ENCODE results near the gene DGKZ. TPM values are rescaled to one million over a fixed set of nuclear protein-coding genes. Genes with fewer than 3 reads are reported as not detected.

The DGKZ gene
- total RNA-seq, 1 experiment from 2014 or later, result 57.9 TPM

- Mint-ChIP-seq H3K27ac (ENCODE audit: low read depth, unreplicated experiment) (peak overlapping the region; percentile 49), H3K4me1 (ENCODE audit: insufficient read depth, unreplicated experiment) (peaks cover 10% of the 10 kb centered on the region), H3K4me3 (ENCODE audit: unreplicated experiment) (no peak overlapping the region), H3K27me3 (ENCODE audit: insufficient read depth, unreplicated experiment) (peaks cover 39% of the 10 kb centered on the region), H3K9me3 (ENCODE audit: unreplicated experiment) (no peaks in the 10 kb centered on the region), H3K36me3 (ENCODE audit: insufficient read depth, unreplicated experiment) (peaks cover 4% of the 10 kb centered on the region)
- intact Hi-C loops (cut with micrococcal nuclease), result no loop called here
- DNase-seq (ENCODE audit: unreplicated experiment), result no peak
- POLR2A ChIA-PET, result no interaction called here
- CTCF ChIA-PET, result no interaction called here
- no TSS peak for BruUV-seq (replicated peaks)
- no peak for TF ChIP-seq CTCF (IDR thresholded peaks at IDR 0.05; ENCODE audit: unreplicated experiment)
These were observed 20.3 kb upstream of the DGKZ start for GRCh38 chr11:46326813-46327416.

DNA sequence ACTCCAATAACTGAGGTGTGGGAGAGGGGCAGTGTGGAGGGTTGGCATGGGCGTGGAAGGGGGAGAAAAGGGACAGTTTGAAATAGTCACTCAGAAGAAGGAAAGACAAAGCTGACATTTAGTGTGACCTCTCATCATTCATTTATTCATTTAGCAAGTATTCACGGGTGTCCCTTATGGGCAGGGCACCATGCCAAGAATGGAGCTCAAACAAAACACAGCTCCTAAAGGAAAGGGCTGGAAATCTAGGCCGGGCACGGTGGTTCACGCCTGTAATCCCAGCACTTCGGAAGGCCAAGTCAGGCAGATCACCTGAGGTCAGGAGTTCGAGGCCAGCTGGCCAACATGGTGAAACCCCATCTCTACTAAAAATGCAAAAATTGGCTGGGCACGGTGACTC lies 19.4 kb upstream of the DGKZ start:
- BruUV-seq (replicated peaks), result no TSS peak
- CTCF ChIA-PET, result interaction anchor here (0.6 to 0.9 kb wide), 2 partner anchors 19 to 347 kb away, joined by 3 to 4 read pairs; no protein-coding TSS in a partner anchor
- intact Hi-C loops (cut with micrococcal nuclease), result no loop called here
- Mint-ChIP-seq H3K27ac (ENCODE audit: low read depth, unreplicated experiment) (no peak overlapping the region), H3K36me3 (ENCODE audit: insufficient read depth, unreplicated experiment) (peaks cover 4% of the 10 kb centered on the region), H3K4me1 (ENCODE audit: insufficient read depth, unreplicated experiment) (peaks cover 6% of the 10 kb centered on the region), H3K9me3 (ENCODE audit: unreplicated experiment) (no peaks in the 10 kb centered on the region), H3K4me3 (ENCODE audit: unreplicated experiment) (no peak overlapping the region), H3K27me3 (ENCODE audit: insufficient read depth, unreplicated experiment) (peaks cover 43% of the 10 kb centered on the region)
- peak; percentile 47 for DNase-seq (ENCODE audit: unreplicated experiment)
- POLR2A ChIA-PET, result no interaction called here
- no peak for TF ChIP-seq CTCF (IDR thresholded peaks at IDR 0.05; ENCODE audit: unreplicated experiment)

DNA sequence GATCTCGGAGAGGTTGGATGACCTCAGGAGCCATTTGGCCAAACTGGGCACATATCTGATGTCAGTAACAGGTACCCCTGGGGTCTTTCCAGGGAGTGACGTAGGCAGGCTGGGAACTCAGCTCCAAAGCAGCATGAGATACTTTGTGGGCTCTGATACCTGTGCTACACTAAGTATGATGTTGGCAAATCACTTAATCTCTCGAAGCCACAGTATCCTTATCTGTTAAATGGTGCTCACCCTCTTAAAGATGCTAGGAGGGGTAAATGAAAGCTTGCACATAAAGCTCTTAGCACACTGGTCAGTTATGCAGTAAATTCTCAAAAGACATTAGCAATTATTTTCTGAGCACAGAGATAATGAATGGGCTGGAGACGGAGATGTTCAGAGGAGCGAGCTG lies 17.1 kb upstream of the DGKZ start:
- CTCF ChIA-PET, result interaction anchor here (0.7 to 1.9 kb wide), 5 partner anchors 13 to 344 kb away, joined by 3 to 10 read pairs (median 3); no protein-coding TSS in a partner anchor
- DNase-seq (ENCODE audit: unreplicated experiment), result no peak
- POLR2A ChIA-PET, result interaction anchor here (0.6 to 1.4 kb wide), 2 partner anchors 9 to 34 kb away, joined by 3 read pairs; no protein-coding TSS in a partner anchor
- TF ChIP-seq CTCF (IDR thresholded peaks at IDR 0.05; ENCODE audit: unreplicated experiment), result no peak
- Mint-ChIP-seq H3K27me3 (ENCODE audit: insufficient read depth, unreplicated experiment) (peaks cover 43% of the 10 kb centered on the region), H3K36me3 (ENCODE audit: insufficient read depth, unreplicated experiment) (peaks cover 4% of the 10 kb centered on the region), H3K4me3 (ENCODE audit: unreplicated experiment) (no peak overlapping the region), H3K9me3 (ENCODE audit: unreplicated experiment) (no peaks in the 10 kb centered on the region), H3K27ac (ENCODE audit: low read depth, unreplicated experiment) (no peak overlapping the region), H3K4me1 (ENCODE audit: insufficient read depth, unreplicated experiment) (peaks cover 14% of the 10 kb centered on the region)
- intact Hi-C loops (cut with micrococcal nuclease), result no loop called here
- BruUV-seq (replicated peaks), result no TSS peak

- peaks cover 15% of the 10 kb centered on the region for H3K4me1 Mint-ChIP-seq (ENCODE audit: insufficient read depth, unreplicated experiment)
- peaks cover 43% of the 10 kb centered on the region for H3K27me3 Mint-ChIP-seq (ENCODE audit: insufficient read depth, unreplicated experiment)
- DNase-seq (ENCODE audit: unreplicated experiment), result no peak
- intact Hi-C loops (cut with micrococcal nuclease), result no loop called here
- ChIA-PET POLR2A (interaction anchor here (1.4 kb wide), 1 partner anchor 8 kb away, joined by 3 read pairs; no protein-coding TSS in a partner anchor), CTCF (interaction anchor here (0.7 to 1.9 kb wide), 4 partner anchors 13 to 344 kb away, joined by 3 to 10 read pairs (median 4); no protein-coding TSS in a partner anchor)
- H3K4me3 Mint-ChIP-seq (ENCODE audit: unreplicated experiment), result no peak overlapping the region
- no peak overlapping the region for H3K27ac Mint-ChIP-seq (ENCODE audit: low read depth, unreplicated experiment)
- no peak for TF ChIP-seq CTCF (IDR thresholded peaks at IDR 0.05; ENCODE audit: unreplicated experiment)
- no peaks in the 10 kb centered on the region for H3K9me3 Mint-ChIP-seq (ENCODE audit: unreplicated experiment)
- no TSS peak for BruUV-seq (replicated peaks)
- H3K36me3 Mint-ChIP-seq (ENCODE audit: insufficient read depth, unreplicated experiment), result peaks cover 4% of the 10 kb centered on the region
These were observed 16.5 kb upstream of the DGKZ start for GRCh38 chr11:46330563-46331281.

Measured in MCF 10A (cell line).